ENCODE data around the gene PPP1CB.
"Not testable (repeated sequence)": the region's sequence is repeated elsewhere in the genome, so short reads cannot be mapped to it uniquely, and the experiment has no call there.

The PPP1CB gene

GRCh38 chr2:28784570-28784969 lies 32.9 kb downstream of the PPP1CB start:
- H3K4me3 ChIP-seq (ENCODE audit: low read depth, low read length); H3K27me3 ChIP-seq (ENCODE audit: control insufficient read depth, insufficient read depth, low read length); H3K9me3 ChIP-seq (ENCODE audit: control insufficient read depth, insufficient read depth, low read length); H3K4me1 ChIP-seq (ENCODE audit: control insufficient read depth, insufficient read depth, low read length); H3K9ac ChIP-seq (ENCODE audit: low read depth, low read length): not testable (repeated sequence)
- peaks cover 35% of the 10 kb centered on the region for H3K36me3 ChIP-seq (ENCODE audit: control insufficient read depth, insufficient read depth, low read length)

DNA sequence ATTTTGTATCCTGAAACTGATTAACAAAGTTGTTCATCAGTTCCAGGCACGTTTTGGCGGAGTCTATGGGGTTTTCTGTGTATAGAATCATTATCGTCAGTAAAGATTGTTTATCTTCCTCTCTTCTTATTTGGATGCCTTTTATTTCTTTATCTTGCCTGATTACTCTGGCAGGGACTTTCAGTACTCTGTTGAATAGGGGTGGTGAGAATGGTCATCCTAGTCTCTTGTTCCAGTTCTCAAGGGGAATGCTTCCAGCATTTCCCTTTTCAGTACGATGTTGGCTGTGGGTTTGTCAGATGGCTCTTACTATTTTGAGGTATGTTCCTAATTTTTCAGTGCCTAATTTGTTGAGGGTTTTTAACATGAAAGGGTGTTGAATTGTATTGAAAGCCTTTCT lies 45.0 kb downstream of the PPP1CB start:
- H3K36me3 ChIP-seq (ENCODE audit: control insufficient read depth, insufficient read depth, low read length), result peaks cover 7% of the 10 kb centered on the region
- no peaks in the 10 kb centered on the region for H3K9me3 ChIP-seq (ENCODE audit: control insufficient read depth, insufficient read depth, low read length)
- no peaks in the 10 kb centered on the region for H3K4me1 ChIP-seq (ENCODE audit: control insufficient read depth, insufficient read depth, low read length)
- H3K9ac ChIP-seq (ENCODE audit: low read depth, low read length), result no peak overlapping the region
- H3K27me3 ChIP-seq (ENCODE audit: control insufficient read depth, insufficient read depth, low read length), result no peaks in the 10 kb centered on the region
- no peak overlapping the region for H3K4me3 ChIP-seq (ENCODE audit: low read depth, low read length)

DNA sequence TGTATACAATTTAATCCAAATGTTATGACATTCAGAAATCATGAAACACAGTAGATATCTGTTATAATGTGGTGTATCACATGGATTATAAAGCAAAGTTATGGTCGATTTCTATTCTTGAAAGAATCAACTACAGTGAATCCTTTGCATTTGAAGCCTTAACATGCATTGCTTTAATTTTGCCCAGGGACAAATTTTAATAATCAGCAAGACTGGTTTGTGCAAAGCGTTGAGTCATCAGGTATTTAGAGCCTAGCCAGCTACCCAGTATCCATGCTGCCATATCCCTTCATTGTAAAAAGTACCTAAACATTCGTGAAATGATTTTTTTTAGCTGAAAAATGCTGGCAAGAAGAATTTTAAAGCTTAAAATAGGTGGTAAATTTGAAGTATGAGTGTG lies 50.1 kb downstream of the PPP1CB start:
- Histone ChIP-seq H3K36me3 (ENCODE audit: control insufficient read depth, insufficient read depth, low read length) (no peaks in the 10 kb centered on the region), H3K9me3 (ENCODE audit: control insufficient read depth, insufficient read depth, low read length) (no peaks in the 10 kb centered on the region), H3K4me1 (ENCODE audit: control insufficient read depth, insufficient read depth, low read length) (no peaks in the 10 kb centered on the region), H3K4me3 (ENCODE audit: low read depth, low read length) (no peak overlapping the region), H3K9ac (ENCODE audit: low read depth, low read length) (no peak overlapping the region), H3K27me3 (ENCODE audit: control insufficient read depth, insufficient read depth, low read length) (no peaks in the 10 kb centered on the region)

DNA sequence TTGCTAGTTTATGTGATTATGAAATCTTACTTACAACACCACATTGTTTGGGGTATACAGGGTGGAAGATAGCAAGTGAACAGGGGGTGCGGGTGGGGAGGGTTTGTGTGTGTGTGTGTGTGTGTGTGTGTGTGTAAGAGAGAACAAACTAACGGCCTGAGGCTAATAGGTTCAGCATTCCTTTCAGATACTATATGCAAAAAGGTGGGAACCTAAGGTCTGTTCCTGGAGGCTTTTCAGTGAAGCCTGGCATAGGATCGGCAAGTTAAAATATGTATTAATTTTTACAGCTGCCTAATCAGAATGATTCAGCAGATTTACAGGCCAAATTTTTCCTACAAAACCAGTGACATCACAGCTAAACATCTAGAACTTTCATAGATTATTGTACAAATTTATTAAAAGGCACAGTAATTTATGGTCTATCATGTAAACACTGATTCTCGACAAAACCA lies 51.4 kb downstream of the PPP1CB start:
- Histone ChIP-seq H3K9me3 (ENCODE audit: control insufficient read depth, insufficient read depth, low read length) (no peaks in the 10 kb centered on the region), H3K4me1 (ENCODE audit: control insufficient read depth, insufficient read depth, low read length) (no peaks in the 10 kb centered on the region), H3K9ac (ENCODE audit: low read depth, low read length) (no peak overlapping the region), H3K36me3 (ENCODE audit: control insufficient read depth, insufficient read depth, low read length) (no peaks in the 10 kb centered on the region), H3K27me3 (ENCODE audit: control insufficient read depth, insufficient read depth, low read length) (no peaks in the 10 kb centered on the region), H3K4me3 (ENCODE audit: low read depth, low read length) (no peak overlapping the region)

- Histone ChIP-seq H3K4me3 (ENCODE audit: low read depth, low read length) (peak overlapping the region; percentile 41), H3K36me3 (ENCODE audit: control insufficient read depth, insufficient read depth, low read length) (no peaks in the 10 kb centered on the region), H3K9me3 (ENCODE audit: control insufficient read depth, insufficient read depth, low read length) (no peaks in the 10 kb centered on the region), H3K9ac (ENCODE audit: low read depth, low read length) (no peak overlapping the region), H3K4me1 (ENCODE audit: control insufficient read depth, insufficient read depth, low read length) (no peaks in the 10 kb centered on the region), H3K27me3 (ENCODE audit: control insufficient read depth, insufficient read depth, low read length) (peaks cover 22% of the 10 kb centered on the region)
These were observed 58.3 kb downstream of the PPP1CB start for GRCh38 chr2:28809927-28810326.

- peak within 1 kb of the TSS; percentile 41 for H3K4me3 ChIP-seq (ENCODE audit: low read depth, low read length)
- peaks cover 22% of the 10 kb centered on the region for H3K27me3 ChIP-seq (ENCODE audit: control insufficient read depth, insufficient read depth, low read length)
- H3K4me1 ChIP-seq (ENCODE audit: control insufficient read depth, insufficient read depth, low read length), result no peaks in the 10 kb centered on the region
- H3K9me3 ChIP-seq (ENCODE audit: control insufficient read depth, insufficient read depth, low read length), result no peaks in the 10 kb centered on the region
- no peak within 1 kb of the TSS for H3K9ac ChIP-seq (ENCODE audit: low read depth, low read length)
- H3K36me3 ChIP-seq (ENCODE audit: control insufficient read depth, insufficient read depth, low read length), result no peaks in the 10 kb centered on the region
These were observed 59.0 kb downstream of the PPP1CB start, which contains the start of gene SPDYA for GRCh38 chr2:28810384-28811285. Gene SPDYA (plus strand): TSS chr2:28810834. CDS start chr2:28816015, 5,181 bp downstream.

DNA sequence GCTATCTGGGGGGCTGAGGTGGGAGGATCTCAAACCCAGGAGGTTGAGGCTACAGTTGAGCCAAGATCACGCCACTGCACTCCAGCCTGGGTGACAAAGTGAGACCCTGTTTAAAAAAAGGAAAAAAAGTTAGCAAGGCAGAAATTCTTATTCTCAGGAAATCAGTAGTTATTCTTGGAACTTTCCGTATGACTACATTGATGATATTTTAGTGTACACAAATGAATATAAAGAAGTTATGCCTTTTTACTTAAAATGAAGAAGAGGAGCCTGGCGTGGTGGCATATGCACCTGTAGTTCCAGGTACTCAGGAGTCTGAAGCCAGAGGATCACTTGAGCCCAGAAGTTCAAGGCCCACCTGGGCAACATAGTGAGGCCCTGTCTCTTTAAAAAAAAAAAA lies 66.4 kb downstream of the PPP1CB start:
- H3K27me3 ChIP-seq (ENCODE audit: control insufficient read depth, insufficient read depth, low read length), result no peaks in the 10 kb centered on the region
- H3K9ac ChIP-seq (ENCODE audit: low read depth, low read length), result no peak overlapping the region
- H3K36me3 ChIP-seq (ENCODE audit: control insufficient read depth, insufficient read depth, low read length), result no peaks in the 10 kb centered on the region
- no peaks in the 10 kb centered on the region for H3K9me3 ChIP-seq (ENCODE audit: control insufficient read depth, insufficient read depth, low read length)
- H3K4me3 ChIP-seq (ENCODE audit: low read depth, low read length), result no peak overlapping the region
- no peaks in the 10 kb centered on the region for H3K4me1 ChIP-seq (ENCODE audit: control insufficient read depth, insufficient read depth, low read length)

- H3K9me3 ChIP-seq (ENCODE audit: control insufficient read depth, insufficient read depth, low read length), result no peaks in the 10 kb centered on the region
- H3K27me3 ChIP-seq (ENCODE audit: control insufficient read depth, insufficient read depth, low read length), result no peaks in the 10 kb centered on the region
- no peaks in the 10 kb centered on the region for H3K36me3 ChIP-seq (ENCODE audit: control insufficient read depth, insufficient read depth, low read length)
- H3K4me1 ChIP-seq (ENCODE audit: control insufficient read depth, insufficient read depth, low read length), result no peaks in the 10 kb centered on the region
- H3K4me3 ChIP-seq (ENCODE audit: low read depth, low read length), result no peak overlapping the region
- no peak overlapping the region for H3K9ac ChIP-seq (ENCODE audit: low read depth, low read length)
These were observed 69.8 kb downstream of the PPP1CB start for GRCh38 chr2:28821295-28821958.

GRCh38 chr2:28822036-28822435 lies 70.4 kb downstream of the PPP1CB start:
- no peaks in the 10 kb centered on the region for H3K27me3 ChIP-seq (ENCODE audit: control insufficient read depth, insufficient read depth, low read length)
- H3K9me3 ChIP-seq (ENCODE audit: control insufficient read depth, insufficient read depth, low read length), result no peaks in the 10 kb centered on the region
- no peaks in the 10 kb centered on the region for H3K4me1 ChIP-seq (ENCODE audit: control insufficient read depth, insufficient read depth, low read length)
- H3K36me3 ChIP-seq (ENCODE audit: control insufficient read depth, insufficient read depth, low read length), result no peaks in the 10 kb centered on the region
- no peak overlapping the region for H3K4me3 ChIP-seq (ENCODE audit: low read depth, low read length)
- H3K9ac ChIP-seq (ENCODE audit: low read depth, low read length), result no peak overlapping the region

DNA sequence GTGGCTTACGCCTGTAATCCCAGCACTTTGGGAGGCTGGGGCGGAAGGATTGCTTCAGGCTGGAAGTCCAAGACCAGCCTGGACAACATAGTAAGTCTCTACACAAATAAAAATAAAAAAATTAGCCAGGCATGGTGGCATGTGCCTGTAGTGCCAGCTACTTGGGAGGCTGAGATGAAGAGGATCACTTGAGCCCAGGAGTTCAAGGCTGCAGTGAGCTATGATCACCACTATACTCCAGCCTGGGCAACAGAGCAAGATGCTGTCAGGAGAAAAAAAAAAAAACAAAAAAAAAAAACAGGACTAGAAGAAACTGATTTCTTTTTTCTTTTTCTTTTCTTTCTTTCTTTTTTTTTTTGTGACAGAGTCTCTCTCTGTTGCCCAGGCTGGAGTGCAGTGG lies 72.6 kb downstream of the PPP1CB start:
- Histone ChIP-seq H3K36me3 (ENCODE audit: control insufficient read depth, insufficient read depth, low read length) (no peaks in the 10 kb centered on the region), H3K4me1 (ENCODE audit: control insufficient read depth, insufficient read depth, low read length) (no peaks in the 10 kb centered on the region), H3K9me3 (ENCODE audit: control insufficient read depth, insufficient read depth, low read length) (no peaks in the 10 kb centered on the region), H3K9ac (ENCODE audit: low read depth, low read length) (no peak overlapping the region), H3K4me3 (ENCODE audit: low read depth, low read length) (no peak overlapping the region), H3K27me3 (ENCODE audit: control insufficient read depth, insufficient read depth, low read length) (no peaks in the 10 kb centered on the region)

- Histone ChIP-seq H3K9ac (ENCODE audit: low read depth, low read length) (no peak overlapping the region), H3K4me3 (ENCODE audit: low read depth, low read length) (no peak overlapping the region), H3K9me3 (ENCODE audit: control insufficient read depth, insufficient read depth, low read length) (no peaks in the 10 kb centered on the region), H3K27me3 (ENCODE audit: control insufficient read depth, insufficient read depth, low read length) (no peaks in the 10 kb centered on the region), H3K36me3 (ENCODE audit: control insufficient read depth, insufficient read depth, low read length) (no peaks in the 10 kb centered on the region), H3K4me1 (ENCODE audit: control insufficient read depth, insufficient read depth, low read length) (no peaks in the 10 kb centered on the region)
These were observed 73.2 kb downstream of the PPP1CB start for GRCh38 chr2:28824870-28825269.

GRCh38 chr2:28828382-28828781 lies 76.8 kb downstream of the PPP1CB start:
- Histone ChIP-seq H3K9me3 (ENCODE audit: control insufficient read depth, insufficient read depth, low read length) (no peaks in the 10 kb centered on the region), H3K36me3 (ENCODE audit: control insufficient read depth, insufficient read depth, low read length) (no peaks in the 10 kb centered on the region), H3K27me3 (ENCODE audit: control insufficient read depth, insufficient read depth, low read length) (no peaks in the 10 kb centered on the region), H3K4me3 (ENCODE audit: low read depth, low read length) (no peak overlapping the region), H3K9ac (ENCODE audit: low read depth, low read length) (no peak overlapping the region), H3K4me1 (ENCODE audit: control insufficient read depth, insufficient read depth, low read length) (no peaks in the 10 kb centered on the region)

Data from iPS-15b (cell line).